ENCODE measurements around the gene CLCA1.

The CLCA1 gene

DNA sequence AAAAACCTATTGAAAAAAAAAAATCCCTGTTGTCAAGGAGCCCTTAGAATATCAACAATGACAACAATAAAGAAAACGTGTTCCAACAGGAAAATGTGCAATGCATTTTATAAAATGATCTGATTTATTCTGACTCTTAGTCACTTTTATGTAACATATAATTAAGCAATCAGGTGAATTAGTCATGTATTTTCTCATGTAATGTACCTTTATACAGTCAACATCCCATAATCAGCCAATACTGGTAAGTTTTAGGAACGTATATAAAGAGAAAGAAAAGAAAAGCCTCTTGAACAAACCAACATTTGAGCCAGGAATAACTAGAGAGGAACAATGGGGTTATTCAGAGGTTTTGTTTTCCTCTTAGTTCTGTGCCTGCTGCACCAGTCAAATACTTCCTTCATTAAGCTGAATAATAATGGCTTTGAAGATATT, 78.1 kb downstream of the CLCA1 start, which contains the start of gene CLCA4:
CLCA4 (plus strand) TSS at position 292 of the 435 bp plus-strand sequence; CDS start at position 334, 42 bp downstream.
- H3K4me2 ChIP-seq = no peak within 1 kb of the TSS
- no peak within 1 kb of the TSS for H3K9ac ChIP-seq
- H3K4me1 ChIP-seq (ENCODE audit: low read depth, poor library complexity, severe bottlenecking) = no peaks in the 10 kb centered on the region
- H3K27me3 ChIP-seq (ENCODE audit: insufficient read depth, low read depth) = no peaks in the 10 kb centered on the region
- no peak within 1 kb of the TSS for H2AFZ ChIP-seq (ENCODE audit: low read depth)
- H3K4me3 ChIP-seq (IDR thresholded peaks at IDR 0.05; ENCODE audit: insufficient read depth, low read depth, low read length) = no peak within 1 kb of the TSS
- no peaks in the 10 kb centered on the region for H3K36me3 ChIP-seq (ENCODE audit: insufficient read depth)
- no peaks in the 10 kb centered on the region for H3K79me2 ChIP-seq (ENCODE audit: insufficient read depth, low read depth)
- H4K20me1 ChIP-seq (ENCODE audit: insufficient read depth) = no peaks in the 10 kb centered on the region
- TF ChIP-seq CTCF (conservative IDR thresholded peaks at IDR 0.05; ENCODE audit: low read depth, low read length) = no peak
- no peak within 1 kb of the TSS for H3K27ac ChIP-seq

DNA sequence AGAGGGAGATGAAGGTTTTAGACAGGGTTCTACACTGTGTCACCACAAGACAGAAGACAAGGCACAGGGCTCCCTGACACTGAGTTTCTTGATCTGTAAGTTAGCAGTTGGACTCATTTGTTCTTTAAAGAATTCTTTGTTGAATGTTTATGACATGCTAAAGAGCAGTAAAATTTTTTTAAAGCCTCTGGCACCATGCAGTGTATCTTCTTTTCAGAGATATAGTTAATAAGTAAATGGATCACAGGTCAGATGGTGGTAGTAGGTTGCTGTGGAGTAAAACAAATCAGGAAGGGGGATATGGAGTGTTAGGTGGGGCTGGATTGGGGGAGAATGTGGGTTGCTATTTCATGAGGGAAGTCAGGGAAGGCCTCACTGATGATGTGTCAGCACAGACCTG, 80.1 kb downstream of the CLCA1 start:
- no peak overlapping the region for H3K27ac ChIP-seq
- H3K4me3 ChIP-seq (IDR thresholded peaks at IDR 0.05; ENCODE audit: insufficient read depth, low read depth, low read length) = no peak overlapping the region
- TF ChIP-seq CTCF (conservative IDR thresholded peaks at IDR 0.05; ENCODE audit: low read depth, low read length) = no peak
- H3K4me1 ChIP-seq (ENCODE audit: low read depth, poor library complexity, severe bottlenecking) = no peaks in the 10 kb centered on the region
- no peaks in the 10 kb centered on the region for H4K20me1 ChIP-seq (ENCODE audit: insufficient read depth)
- H3K4me2 ChIP-seq = no peak overlapping the region
- H2AFZ ChIP-seq (ENCODE audit: low read depth) = no peak overlapping the region
- H3K36me3 ChIP-seq (ENCODE audit: insufficient read depth) = no peaks in the 10 kb centered on the region
- no peak overlapping the region for H3K9ac ChIP-seq
- no peaks in the 10 kb centered on the region for H3K27me3 ChIP-seq (ENCODE audit: insufficient read depth, low read depth)
- H3K79me2 ChIP-seq (ENCODE audit: insufficient read depth, low read depth) = no peaks in the 10 kb centered on the region

Data from KMS-11 (cell line).